Left lung (tissue), 10 donors: ENCODE results near the gene SLC18A2. TPM values are rescaled to one million over a fixed set of nuclear protein-coding genes. Genes with fewer than 3 reads are reported as not detected.

Experiments
- ATAC-seq: fragments of 200-7000 bp; cut with Tn5 transposase; one replicate; pipeline ENCODE4 v1.9.1; 2020; ENCODE audit warnings: moderate library complexity
- DNase-seq, 4 donors: peaks; one replicate each; pipeline ENCODE4 v3.0.0-alpha.2; 2013 to 2020
- H3K27ac ChIP-seq, 2 donors: fragments of 200-600 bp; sonication (generic) in 1 of 2; one replicate each; pipeline versions ENCODE4 v1.5.0 to v1.8.0; 2020 to 2021
- H3K27me3 ChIP-seq, 2 donors: fragments of 200-600 bp; sonication (generic) in 1 of 2; one replicate each; pipeline versions ENCODE4 v1.5.0 to v1.8.0; 2020 to 2021
- H3K36me3 ChIP-seq, 2 donors: fragments of 200-600 bp; sonication (generic) in 1 of 2; one replicate each; pipeline versions ENCODE4 v1.5.0 to v1.8.0; 2020 to 2021
- H3K4me1 ChIP-seq, 2 donors: fragments of 200-600 bp; one replicate each; pipeline ENCODE4 v1.8.0; 2021
- H3K4me3 ChIP-seq, 2 donors: fragments of 200-600 bp; sonication (generic) in 1 of 2; one replicate each; pipeline versions ENCODE4 v1.5.0 to v1.8.0; 2020 to 2021; ENCODE audit warnings: mild to moderate bottlenecking in 1 of 2
- H3K9me3 ChIP-seq, 2 donors: fragments of 200-600 bp; sonication (generic) in 1 of 2; one replicate each; pipeline versions ENCODE4 v1.5.0 to v1.8.0; 2020 to 2021
- CTCF ChIP-seq, 2 donors: fragments of 200-600 bp; sonication (generic) in 1 of 2; IDR thresholded peaks; one replicate each; pipeline versions ENCODE4 v1.5.0 to v1.8.0; 2021; ENCODE audit warnings: antibody characterized with exemption in 2 of 2
- intact Hi-C, 2 donors: fragments of 100-400 bp; cut with DNase I; formaldehyde crosslinking; loops; one replicate each; pipeline versions ENCODE4 v1.11.2 to v1.14.2; 2022
- polyA plus RNA-seq, 6 donors: library from polyadenylated mRNA; unstranded; fragments of 120-200 nt; gene quantifications; one replicate each; pipeline ENCODE4 v1.2.1, GENCODE V29; 2013; ENCODE audit not compliant: insufficient read length in 6 of 6
- total RNA-seq, 2 donors: library from RNA; stranded (reverse); fragmentation: NEBNext Ultra II Directional; extraction: Animal tissue kit (Norgen Biotek cat#: 25700); gene quantifications; one replicate each; pipeline ENCODE4 v1.2.1, GENCODE V29; 2021
- donor health status: DM: no; HTN: yes; CAD: no.
- donor health status: DM: no; HTN: no; CAD: no.

The SLC18A2 gene
- total and polyA plus RNA-seq, 8 donors = 0.18 to 1.9 (median 0.24) TPM

DNA sequence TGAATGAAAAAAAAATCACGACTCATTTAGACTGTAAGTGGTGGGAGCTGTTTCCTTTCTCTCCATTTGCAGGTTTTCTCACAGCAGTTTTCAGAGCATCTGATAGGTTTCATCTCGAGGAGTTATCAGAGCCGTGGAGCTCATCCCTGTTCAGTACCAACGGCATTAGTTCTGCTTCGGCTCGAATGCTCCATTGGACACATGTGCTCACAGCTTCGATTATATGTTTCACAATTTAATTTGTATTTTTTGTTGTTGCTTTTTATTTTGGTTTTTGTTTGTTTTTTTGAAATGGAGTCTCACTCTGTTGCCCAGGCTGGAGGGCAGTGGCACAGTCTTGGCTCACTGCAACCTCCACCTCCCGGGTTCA, 1.5 kb downstream of the SLC18A2 start:
- no peak overlapping the region for H3K27ac ChIP-seq
- ATAC-seq (no peak), DNase-seq (no peak)
- no peak overlapping the region for H3K4me3 ChIP-seq
- intact Hi-C loops = no loop called here
- no peaks in the 10 kb centered on the region for H3K36me3 ChIP-seq
- H3K9me3 ChIP-seq = no peaks in the 10 kb centered on the region
- H3K4me1 ChIP-seq = peaks cover 0 to 18% of the 10 kb centered on the region in 2 donors
- peaks cover 31 to 81% of the 10 kb centered on the region in 2 donors for H3K27me3 ChIP-seq
- no peak for TF ChIP-seq CTCF (IDR thresholded peaks at IDR 0.05)

DNA sequence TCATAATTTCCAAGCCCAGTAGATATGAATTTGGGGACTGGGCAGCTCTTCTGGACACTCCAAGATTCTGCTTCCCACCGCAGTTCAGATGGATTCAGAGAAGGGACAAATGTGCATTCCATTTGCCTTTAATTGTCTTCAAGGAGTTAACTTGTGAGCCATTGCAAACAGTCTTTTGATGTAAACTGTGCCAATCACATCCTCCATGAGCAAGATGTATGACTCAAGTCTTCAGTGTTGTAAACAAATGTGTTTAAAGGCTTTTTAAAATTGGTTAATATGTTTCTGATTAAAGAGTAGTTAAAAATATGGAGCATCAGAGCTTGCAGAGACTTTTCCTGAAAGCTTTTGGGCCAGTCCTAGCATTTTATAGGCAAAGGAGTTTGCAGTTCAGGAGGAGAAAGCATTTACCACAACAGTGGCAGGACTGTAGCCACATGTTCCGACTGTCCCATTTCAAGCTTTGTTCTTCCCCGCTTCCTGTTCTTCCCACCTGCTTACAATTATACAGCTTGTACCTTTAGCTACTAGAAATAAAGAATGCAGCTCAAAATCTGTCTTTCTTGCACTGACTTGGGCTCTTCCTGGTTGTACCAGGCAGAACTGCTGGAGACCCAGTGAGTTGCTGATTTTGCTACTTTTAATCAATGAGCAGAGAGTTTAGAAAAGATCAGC, 6.2 kb downstream of the SLC18A2 start:
- Histone ChIP-seq H3K27me3 (peaks cover 8 to 69% of the 10 kb centered on the region in 2 donors), H3K9me3 (no peaks in the 10 kb centered on the region), H3K27ac (no peak overlapping the region), H3K4me1 (peaks cover 0 to 4% of the 10 kb centered on the region in 2 donors), H3K36me3 (no peaks in the 10 kb centered on the region), H3K4me3 (no peak overlapping the region)
- no peak for TF ChIP-seq CTCF (IDR thresholded peaks at IDR 0.05)
- intact Hi-C loops = no loop called here
- no peak for ATAC-seq
- no peak for DNase-seq

DNA sequence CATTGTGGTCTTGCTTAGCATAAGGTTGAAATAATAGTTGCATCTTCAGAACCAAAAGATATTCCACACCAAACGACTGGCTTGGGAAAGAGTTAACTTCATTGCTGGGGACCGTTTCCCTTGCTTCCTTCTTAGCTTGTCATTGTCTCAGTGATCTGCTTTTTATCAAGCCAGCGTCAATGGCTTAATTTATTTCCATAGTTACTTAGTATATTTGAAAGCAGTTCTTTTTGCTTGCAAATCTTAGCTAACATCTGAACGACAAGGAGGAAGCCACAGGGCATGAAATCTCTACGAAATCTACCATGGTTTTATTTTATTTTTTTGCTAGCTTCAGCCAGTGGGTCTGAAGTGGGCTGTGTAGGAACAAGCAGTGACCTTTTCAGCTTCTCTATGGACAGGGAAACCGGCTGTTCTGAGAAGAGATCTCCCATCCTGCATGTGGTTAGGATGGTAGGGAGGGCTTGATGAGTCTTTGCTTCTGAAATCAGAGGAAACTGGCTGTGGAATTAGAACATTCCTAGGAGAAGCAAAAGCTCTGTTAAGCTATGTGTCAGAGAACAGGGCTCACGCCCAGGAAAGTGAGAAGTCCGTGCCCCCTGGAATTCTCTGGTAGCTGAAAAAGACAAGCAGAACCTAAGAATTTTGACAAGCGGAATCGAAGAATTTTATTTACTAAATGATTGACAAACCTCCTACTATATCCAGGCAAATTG, 8.0 kb downstream of the SLC18A2 start:
- peaks cover 0 to 4% of the 10 kb centered on the region in 2 donors for H3K4me1 ChIP-seq
- no peak overlapping the region for H3K27ac ChIP-seq
- no peak overlapping the region for H3K4me3 ChIP-seq
- ATAC-seq (no peak), DNase-seq (no peak)
- no peaks in the 10 kb centered on the region for H3K36me3 ChIP-seq
- intact Hi-C loops = no loop called here
- peaks cover 0 to 64% of the 10 kb centered on the region in 2 donors for H3K27me3 ChIP-seq
- no peak for TF ChIP-seq CTCF (IDR thresholded peaks at IDR 0.05)
- H3K9me3 ChIP-seq = no peaks in the 10 kb centered on the region

DNA sequence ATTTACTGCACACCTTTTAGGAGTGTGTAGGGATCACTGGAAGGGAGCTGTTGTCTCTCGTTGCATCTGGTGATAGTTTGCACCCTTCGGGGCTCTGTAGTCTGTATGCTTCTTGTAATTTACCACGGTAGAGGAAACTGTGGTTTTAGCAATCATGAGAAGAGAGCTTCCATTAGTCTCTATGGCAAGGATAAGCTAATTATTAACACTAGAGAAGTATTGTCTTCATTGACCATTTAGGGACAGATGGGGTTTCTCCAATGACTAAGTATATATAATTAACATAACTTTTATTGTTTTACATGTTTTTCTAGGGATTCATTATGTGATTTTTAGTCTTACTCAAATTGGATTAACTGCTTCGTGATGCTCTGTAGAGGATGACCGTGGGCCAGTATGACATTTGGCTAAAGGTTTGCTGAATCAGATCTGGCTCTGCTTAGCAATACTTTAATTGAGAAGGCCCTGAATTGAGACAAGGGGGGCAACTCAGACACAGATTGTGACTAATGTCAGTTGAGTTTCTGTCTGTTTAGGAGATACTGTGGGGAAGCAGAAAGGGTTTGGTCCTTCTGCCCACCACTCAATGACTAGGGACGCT, 8.7 kb downstream of the SLC18A2 start:
- H3K27me3 ChIP-seq = peaks cover 0 to 66% of the 10 kb centered on the region in 2 donors
- ATAC-seq = no peak
- H3K36me3 ChIP-seq = no peaks in the 10 kb centered on the region
- H3K9me3 ChIP-seq = no peaks in the 10 kb centered on the region
- peaks cover 0 to 4% of the 10 kb centered on the region in 2 donors for H3K4me1 ChIP-seq
- no peak for DNase-seq
- intact Hi-C loops = no loop called here
- no peak for TF ChIP-seq CTCF (IDR thresholded peaks at IDR 0.05)
- H3K27ac ChIP-seq = no peak overlapping the region
- H3K4me3 ChIP-seq = no peak overlapping the region

- Histone ChIP-seq H3K36me3 (no peaks in the 10 kb centered on the region), H3K4me1 (peaks cover 0 to 4% of the 10 kb centered on the region in 2 donors), H3K4me3 (no peak overlapping the region), H3K27ac (no peak overlapping the region), H3K9me3 (no peaks in the 10 kb centered on the region), H3K27me3 (peaks cover 0 to 66% of the 10 kb centered on the region in 2 donors)
- no peak for DNase-seq
- intact Hi-C loops = no loop called here
- no peak for TF ChIP-seq CTCF (IDR thresholded peaks at IDR 0.05)
- ATAC-seq = no peak
These were observed 9.5 kb downstream of the SLC18A2 start for GRCh38 chr10:117250411-117250810.
